Measurements from ENCODE around the gene SUSD6.

Gene SUSD6

GRCh38 chr14:69619012-69619411 is 7.6 kb downstream of the SUSD6 start:
- peak; percentile 25 for DNase-seq (ENCODE audit: low read depth)
- no peak for TF ChIP-seq CTCF (conservative IDR thresholded peaks at IDR 0.05; ENCODE audit: low read length)
- no peak overlapping the region for H3K4me3 ChIP-seq (ENCODE audit: low read length)

- no peak for DNase-seq (ENCODE audit: low read depth)
- no peak overlapping the region for H3K4me3 ChIP-seq (ENCODE audit: low read length)
- TF ChIP-seq CTCF (conservative IDR thresholded peaks at IDR 0.05; ENCODE audit: low read length), result no peak
Measured at GRCh38 chr14:69620211-69620611, 8.8 kb downstream of the SUSD6 start.

GRCh38 chr14:69620981-69621380 is 9.6 kb downstream of the SUSD6 start:
- no peak for DNase-seq (ENCODE audit: low read depth)
- H3K4me3 ChIP-seq (ENCODE audit: low read length), result no peak overlapping the region
- no peak for TF ChIP-seq CTCF (conservative IDR thresholded peaks at IDR 0.05; ENCODE audit: low read length)

GRCh38 chr14:69624136-69624535 is 12.7 kb downstream of the SUSD6 start:
- no peak overlapping the region for H3K4me3 ChIP-seq (ENCODE audit: low read length)
- TF ChIP-seq CTCF (conservative IDR thresholded peaks at IDR 0.05; ENCODE audit: low read length), result no peak
- no peak for DNase-seq (ENCODE audit: low read depth)

- H3K4me3 ChIP-seq (ENCODE audit: low read length), result no peak overlapping the region
- peak; percentile 20 for DNase-seq (ENCODE audit: low read depth)
- TF ChIP-seq CTCF (conservative IDR thresholded peaks at IDR 0.05; ENCODE audit: low read length), result no peak
Measured at GRCh38 chr14:69625299-69626131, 14.1 kb downstream of the SUSD6 start.

GRCh38 chr14:69626132-69626500 is 14.7 kb downstream of the SUSD6 start:
- no peak for TF ChIP-seq CTCF (conservative IDR thresholded peaks at IDR 0.05; ENCODE audit: low read length)
- H3K4me3 ChIP-seq (ENCODE audit: low read length), result no peak overlapping the region
- DNase-seq (ENCODE audit: low read depth), result no peak

Measured in AG10803 (cell line).